CD4-positive, alpha-beta T cell (primary cell): ENCODE measurements around the gene LRP1B. TPM values are rescaled to one million over a fixed set of nuclear protein-coding genes. Genes with fewer than 3 reads are reported as not detected.

Experiments
- ATAC-seq: fragments of 200-7000 bp; cut with Tn5 transposase; one replicate; pipeline ENCODE4 v1.10.0; 2022; ENCODE audit warnings: mild to moderate bottlenecking; ENCODE audit not compliant: poor library complexity
- CTCF ChIA-PET: fragments of 350-600 bp; sonication (Branson Sonifier 250); formaldehyde crosslinking; loops from one replicate; lab custom pipeline; 2021; ENCODE audit warnings: antibody characterized with exemption, inconsistent platforms; lab: Charles Lee
- POLR2A ChIA-PET: fragments of 350-600 bp; sonication (Branson Sonifier 250); formaldehyde crosslinking; loops from one replicate; lab custom pipeline; 2021; ENCODE audit warnings: antibody characterized with exemption, inconsistent platforms; lab: Charles Lee
- DNase-seq, 14 experiments: peaks; one replicate each; pipeline ENCODE4 v3.0.0-alpha.2; 2013 to 2020; ENCODE audit warnings: mixed read lengths in 2 of 14
- H3K27ac ChIP-seq, 2 donors: one replicate each; pipeline versions ENCODE4 v1.5.1 to v1.7.0; 2013; ENCODE audit warnings: low read length in 2 of 2, low read depth in 1 of 2, mild to moderate bottlenecking in 1 of 2
- H3K27me3 ChIP-seq, 2 experiments: 1 replicate in 1 of 2; 2 replicates in 1 of 2; pipeline versions ENCODE4 v1.6.1 to v1.7.0; 2013; ENCODE audit warnings: low read length in 2 of 2, control low read depth in 1 of 2, mild to moderate bottlenecking in 1 of 2, moderate library complexity in 1 of 2; ENCODE audit not compliant: insufficient read depth in 2 of 2, control insufficient read depth in 1 of 2
- H3K36me3 ChIP-seq: one replicate; pipeline ENCODE4 v1.6.1; 2013; ENCODE audit warnings: low read length, control low read depth; ENCODE audit not compliant: insufficient read depth
- H3K4me1 ChIP-seq: one replicate; pipeline ENCODE4 v1.6.1; 2013; ENCODE audit warnings: low read length, control low read depth; ENCODE audit not compliant: insufficient read depth
- H3K4me3 ChIP-seq: one replicate; pipeline ENCODE4 v1.5.1; 2013; ENCODE audit warnings: mild to moderate bottlenecking, low read length, moderate library complexity
- H3K9me3 ChIP-seq, 2 experiments: 1 replicate in 1 of 2; 2 replicates in 1 of 2; pipeline versions ENCODE4 v1.6.1 to v1.7.0; 2013; ENCODE audit warnings: low read length in 2 of 2, mild to moderate bottlenecking in 2 of 2, control low read depth in 1 of 2, moderate library complexity in 1 of 2; ENCODE audit not compliant: control insufficient read depth in 1 of 2, insufficient read depth in 1 of 2
- H3K27ac Mint-ChIP-seq: one replicate; pipeline ENCODE4 v1.8.0; 2020; ENCODE audit warnings: mixed read lengths
- H3K27me3 Mint-ChIP-seq: one replicate; pipeline ENCODE4 v1.8.0; 2021; ENCODE audit warnings: mixed read lengths
- H3K36me3 Mint-ChIP-seq: one replicate; pipeline ENCODE4 v1.8.0; 2021; ENCODE audit warnings: low read depth, mixed read lengths
- H3K4me1 Mint-ChIP-seq: one replicate; pipeline ENCODE4 v1.8.0; 2021; ENCODE audit warnings: low read depth, mixed read lengths
- H3K4me3 Mint-ChIP-seq: one replicate; pipeline ENCODE4 v1.8.0; 2020; ENCODE audit warnings: mild to moderate bottlenecking, mixed read lengths
- H3K9me3 Mint-ChIP-seq: one replicate; pipeline ENCODE4 v1.8.0; 2020; ENCODE audit warnings: mixed read lengths
- CTCF ChIP-seq: fragments of 200-600 bp; IDR thresholded peaks from one replicate; pipeline ENCODE4 v1.8.0; 2022; ENCODE audit warnings: antibody characterized with exemption, mild to moderate bottlenecking
- intact Hi-C, 2 experiments: fragments of 100-400 bp; cut with DNase I in 1 of 2; cut with micrococcal nuclease in 1 of 2; formaldehyde crosslinking; loops; one replicate each; pipeline versions ENCODE4 v1.15.1 to v1.9.0; 2023 to 2025; cut with DNase I, micrococcal nuclease
- total RNA-seq, 174 experiments: library from RNA in 2 of 174; stranded (reverse) in 2 of 174; gene quantifications; one replicate each; pipeline ENCODE4 v1.2.3 and lab custom pipeline; 2021 to 2026

LRP1B gene
- total RNA-seq, 2 experiments from 2014 or later = not detected

GRCh38 chr2:141381946-141382345 lies 748.9 kb downstream of the LRP1B start:
- Mint-ChIP-seq H3K27me3 (no peaks in the 10 kb centered on the region), H3K27ac (no peak overlapping the region), H3K36me3 (no peaks in the 10 kb centered on the region), H3K4me3 (no peak overlapping the region), H3K9me3 (peaks cover 19% of the 10 kb centered on the region), H3K4me1 (no peaks in the 10 kb centered on the region)
- ATAC-seq (no peak), DNase-seq (no peak)
- Histone ChIP-seq H3K4me3 (no peak overlapping the region), H3K27ac (no peak overlapping the region), H3K36me3 (no peaks in the 10 kb centered on the region), H3K27me3 (no peaks in the 10 kb centered on the region), H3K9me3 (no peaks in the 10 kb centered on the region), H3K4me1 (no peaks in the 10 kb centered on the region)
- TF ChIP-seq CTCF = no peak
- POLR2A ChIA-PET = no interaction called here
- intact Hi-C loops = no loop called here
- CTCF ChIA-PET = no interaction called here

- ATAC-seq (no peak), DNase-seq (no peak)
- Histone ChIP-seq H3K4me1 (no peaks in the 10 kb centered on the region), H3K27ac (no peak overlapping the region), H3K9me3 (peaks cover 0 to 4% of the 10 kb centered on the region in 2 experiments), H3K27me3 (no peaks in the 10 kb centered on the region), H3K4me3 (no peak overlapping the region), H3K36me3 (no peaks in the 10 kb centered on the region)
- no peak overlapping the region for H3K27ac Mint-ChIP-seq
- POLR2A ChIA-PET = no interaction called here
- intact Hi-C loops = no loop called here
- CTCF ChIA-PET = no interaction called here
- no peak for TF ChIP-seq CTCF
- peaks cover 24% of the 10 kb centered on the region for H3K9me3 Mint-ChIP-seq
- H3K36me3 Mint-ChIP-seq = no peaks in the 10 kb centered on the region
- H3K4me3 Mint-ChIP-seq = no peak overlapping the region
- no peaks in the 10 kb centered on the region for H3K4me1 Mint-ChIP-seq
- no peaks in the 10 kb centered on the region for H3K27me3 Mint-ChIP-seq
Observed at GRCh38 chr2:141380008-141380979, 750.5 kb downstream of the LRP1B start.

GRCh38 chr2:141364821-141365220 lies 766.0 kb downstream of the LRP1B start:
- Mint-ChIP-seq H3K27me3 (no peaks in the 10 kb centered on the region), H3K27ac (no peak overlapping the region), H3K9me3 (peaks cover 13% of the 10 kb centered on the region), H3K4me3 (no peak overlapping the region), H3K36me3 (no peaks in the 10 kb centered on the region), H3K4me1 (no peaks in the 10 kb centered on the region)
- no peak for TF ChIP-seq CTCF
- POLR2A ChIA-PET = no interaction called here
- H3K4me1 ChIP-seq = no peaks in the 10 kb centered on the region
- CTCF ChIA-PET = no interaction called here
- intact Hi-C loops = no loop called here
- no peak overlapping the region for H3K27ac ChIP-seq
- ATAC-seq (no peak), DNase-seq (no peak)
- H3K9me3 ChIP-seq = peaks cover 0 to 6% of the 10 kb centered on the region in 2 experiments
- H3K27me3 ChIP-seq = no peaks in the 10 kb centered on the region
- H3K36me3 ChIP-seq = no peaks in the 10 kb centered on the region
- no peak overlapping the region for H3K4me3 ChIP-seq
